Stimulated activated CD8-positive, alpha-beta memory T cell treated with anti-CD3 and anti-CD28 coated beads, Interleukin-7, amount 100 ng/mL, for 48 hours (primary cell): Measurements from ENCODE around the gene UBALD1.

Experiments used
- DNase-seq, 2 donors: peaks; one replicate each; pipeline ENCODE4 v3.0.0-alpha.2; 2020; ENCODE audit warnings: low read depth in 1 of 2; ENCODE audit errors: extremely low read depth in 1 of 2

UBALD1 gene

GRCh38 chr16:4646773-4647643, 32.3 kb upstream of the UBALD1 start:
- DNase-seq: no peak

DNA sequence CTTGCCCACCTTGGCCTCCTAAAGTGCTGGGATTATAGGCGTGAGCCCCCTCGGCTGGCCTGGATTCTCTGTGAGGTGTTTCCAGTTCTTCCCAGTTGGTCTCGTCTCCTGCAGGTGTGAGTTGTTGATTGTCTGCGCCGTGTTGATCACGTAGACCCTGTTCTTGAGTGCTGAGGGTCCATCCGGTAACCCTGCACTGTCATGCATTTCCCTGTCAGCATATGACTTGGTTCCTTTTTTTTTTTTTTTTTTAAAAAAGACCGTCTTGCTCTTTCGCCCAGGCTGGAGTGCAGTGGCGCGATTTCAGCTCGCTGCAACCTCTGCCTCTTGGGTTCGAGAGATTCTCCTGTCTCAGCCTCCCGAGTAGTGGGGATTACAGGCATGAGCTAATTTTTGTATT, 27.2 kb upstream of the UBALD1 start:
- DNase-seq: no peak

- no peak for DNase-seq
Observed at GRCh38 chr16:4641306-4641687, 26.6 kb upstream of the UBALD1 start.

DNA sequence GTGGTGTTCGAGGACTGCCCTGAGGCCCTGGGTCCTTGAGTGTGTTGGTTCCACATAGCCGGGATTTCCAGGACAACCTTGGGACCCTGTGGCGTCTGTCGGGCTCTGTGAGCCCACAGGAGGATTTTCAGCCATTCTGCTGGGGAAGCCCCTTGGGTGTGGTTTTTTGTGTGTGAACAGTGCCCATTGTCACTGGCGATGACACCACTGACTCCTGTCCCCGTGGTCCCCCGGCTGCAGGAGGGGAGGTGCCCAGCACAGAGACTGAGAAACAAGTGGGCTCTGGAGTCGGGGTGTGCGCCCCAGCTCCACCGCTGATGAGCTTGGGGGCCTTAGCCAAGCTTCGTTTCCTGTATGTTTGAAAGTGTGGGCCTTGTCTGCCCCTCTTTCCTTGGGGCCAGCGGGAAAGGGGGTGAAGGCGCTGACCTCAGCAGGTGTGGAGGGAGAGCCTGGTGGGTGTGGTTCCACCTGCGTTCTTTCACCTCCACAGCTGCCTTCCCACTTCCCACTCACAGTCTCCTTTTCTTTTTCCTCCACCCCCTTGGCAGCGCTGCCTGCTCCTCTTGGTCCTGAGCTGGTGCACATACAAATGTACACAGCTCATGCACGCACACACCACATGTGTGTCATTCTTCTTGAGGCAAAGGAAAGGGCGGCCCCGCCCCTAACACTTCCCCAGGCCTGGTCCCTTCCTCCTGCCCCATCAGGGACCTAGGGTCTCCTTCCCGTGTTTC, 26.1 kb upstream of the UBALD1 start:
- DNase-seq: no peak

- DNase-seq: no peak
Observed at GRCh38 chr16:4639899-4640509, 25.3 kb upstream of the UBALD1 start.

DNA sequence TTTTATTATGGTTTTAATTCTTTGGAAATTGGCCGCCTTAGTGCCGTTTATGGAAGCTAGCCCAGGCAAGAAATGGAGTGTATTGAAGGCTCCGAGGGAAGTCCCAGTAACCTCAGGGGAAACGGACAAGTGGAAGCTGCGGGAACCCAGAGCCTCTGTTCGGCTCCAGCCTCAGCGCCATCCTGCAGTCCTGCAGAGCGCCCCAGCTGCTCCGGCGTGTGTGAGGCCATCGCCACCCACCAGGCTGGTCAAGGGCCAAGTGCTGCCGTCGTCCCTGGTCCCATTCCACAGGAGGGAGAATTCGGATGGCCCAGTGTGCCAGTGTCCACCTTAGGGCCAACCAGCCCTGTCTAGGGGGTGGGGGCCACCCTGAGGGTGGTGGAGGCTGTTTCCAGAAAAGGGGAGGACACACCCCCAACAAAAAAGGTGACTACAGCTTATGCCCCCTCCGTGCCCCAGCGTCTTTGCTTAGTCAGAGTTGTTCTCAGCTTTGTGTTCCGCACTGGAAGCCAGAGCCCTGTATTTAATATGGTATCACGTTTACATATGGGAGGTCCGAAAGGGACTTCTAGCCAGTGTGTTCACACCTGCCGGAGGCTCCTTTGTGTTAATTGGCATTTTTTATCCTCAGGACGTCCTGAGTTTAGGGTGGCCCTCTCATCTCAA, 22.9 kb upstream of the UBALD1 start:
- DNase-seq: no peak

DNA sequence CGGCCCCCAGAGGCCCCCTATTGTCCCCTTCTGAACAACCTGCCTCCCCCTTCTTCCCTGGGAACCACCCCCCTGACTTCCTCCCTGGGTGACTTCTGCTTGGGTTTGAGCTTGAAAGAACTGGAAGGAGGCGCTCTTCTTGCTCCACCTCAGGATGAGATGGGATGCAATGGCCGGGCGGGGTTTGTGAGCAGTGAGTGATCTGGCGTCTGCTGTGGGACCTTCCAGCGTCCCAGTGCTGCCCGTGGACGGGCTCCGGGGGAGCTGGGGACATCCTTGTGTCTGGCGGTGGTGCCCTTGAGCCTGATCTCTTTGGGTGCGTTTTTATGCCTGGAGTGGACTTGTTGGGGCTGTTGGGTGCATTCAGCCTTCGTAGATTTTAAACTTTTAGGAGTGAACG, 21.5 kb upstream of the UBALD1 start:
- DNase-seq: no peak

DNA sequence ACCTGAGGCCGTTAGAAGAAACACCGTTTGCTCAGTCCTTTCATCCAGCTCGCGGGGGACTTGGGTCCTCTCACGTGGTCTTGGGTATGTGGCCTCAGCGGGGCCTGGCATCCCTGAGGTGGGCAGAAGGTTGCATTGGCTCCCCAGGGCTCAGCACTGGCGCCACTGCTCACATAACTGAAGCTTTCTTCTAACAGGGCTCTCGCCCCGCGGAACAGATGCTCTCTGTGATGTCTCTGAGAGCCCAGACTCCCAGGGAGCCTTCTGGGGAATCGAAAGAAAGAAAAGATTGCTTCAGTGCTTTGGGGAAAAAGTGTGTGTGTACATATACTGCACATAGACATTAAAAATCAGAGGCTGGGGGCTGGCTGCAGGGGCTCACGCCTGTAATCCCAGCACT, 20.1 kb upstream of the UBALD1 start:
- DNase-seq: no peak

- no peak for DNase-seq
Observed at GRCh38 chr16:4633910-4634635, 19.4 kb upstream of the UBALD1 start.

GRCh38 chr16:4631444-4631843, 16.8 kb upstream of the UBALD1 start:
- no peak for DNase-seq

- no peak for DNase-seq
Observed at GRCh38 chr16:4628283-4628682, 13.6 kb upstream of the UBALD1 start.

- no peak for DNase-seq
Observed at GRCh38 chr16:4626396-4626795, 11.7 kb upstream of the UBALD1 start.

DNA sequence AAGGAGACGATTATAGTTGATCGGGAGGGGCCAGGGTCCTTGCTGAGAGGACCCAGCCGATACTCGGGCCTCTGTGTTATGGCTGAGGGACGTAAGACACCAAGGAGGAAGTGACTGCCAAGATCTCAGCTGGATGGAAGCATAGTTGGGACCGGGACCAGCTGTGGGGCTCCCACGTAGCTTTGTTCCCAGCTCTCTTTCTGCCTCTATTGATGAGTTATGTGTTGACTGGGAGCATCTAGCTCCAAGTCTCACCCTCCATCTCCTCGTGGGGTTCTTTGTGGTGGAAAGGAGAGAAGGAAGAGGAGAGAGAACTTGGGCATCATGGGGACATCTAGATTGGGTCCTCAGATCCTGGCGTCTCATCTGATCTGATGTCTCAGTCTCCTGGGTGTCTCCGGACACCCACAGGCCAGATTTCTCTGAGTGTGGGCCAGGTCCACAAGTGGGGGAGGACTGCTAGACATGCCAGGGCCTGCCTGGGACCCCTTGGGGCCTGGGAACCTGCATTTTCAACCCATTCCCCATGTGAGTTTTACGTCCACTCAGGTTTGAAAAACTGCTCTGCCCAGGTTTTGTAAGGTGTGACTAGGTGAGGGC, 11.0 kb upstream of the UBALD1 start:
- DNase-seq: no peak

DNA sequence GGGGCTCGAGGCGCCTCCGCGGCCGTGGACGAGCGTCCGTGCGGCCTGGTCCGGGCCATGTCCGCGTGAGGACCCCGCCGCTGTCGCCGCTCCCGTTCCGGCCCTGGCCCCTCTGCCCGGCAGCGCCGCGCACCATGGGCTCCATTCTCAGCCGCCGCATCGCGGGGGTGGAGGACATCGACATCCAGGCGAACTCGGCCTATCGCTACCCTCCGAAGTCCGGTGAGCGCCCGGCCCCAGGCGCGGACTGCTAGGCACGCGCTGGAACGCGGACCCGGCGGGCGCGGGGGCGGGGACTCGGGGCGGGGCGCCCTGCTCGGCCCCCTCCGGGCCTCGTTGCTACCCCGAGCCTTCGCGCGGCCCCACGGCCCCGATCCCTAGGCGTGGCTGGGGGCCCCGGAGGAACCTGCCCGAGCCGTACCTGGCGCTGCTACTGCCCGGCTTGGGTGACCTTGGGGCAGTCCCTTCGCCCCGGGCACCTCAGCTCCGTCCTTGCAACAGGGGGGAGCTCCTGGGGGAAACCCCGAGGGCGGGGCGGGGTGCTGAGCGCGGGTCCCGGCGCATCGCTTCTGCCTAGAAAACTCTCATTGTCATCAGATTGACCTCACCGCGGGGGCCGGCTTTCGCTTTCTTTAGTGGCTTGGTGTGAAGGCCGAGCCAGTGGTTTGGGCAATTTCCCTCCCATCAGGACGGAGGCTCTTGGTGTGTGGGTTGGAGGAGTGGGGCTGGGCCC, 10.3 kb upstream of the UBALD1 start:
- peak; percentile 79 to 87 for DNase-seq

DNA sequence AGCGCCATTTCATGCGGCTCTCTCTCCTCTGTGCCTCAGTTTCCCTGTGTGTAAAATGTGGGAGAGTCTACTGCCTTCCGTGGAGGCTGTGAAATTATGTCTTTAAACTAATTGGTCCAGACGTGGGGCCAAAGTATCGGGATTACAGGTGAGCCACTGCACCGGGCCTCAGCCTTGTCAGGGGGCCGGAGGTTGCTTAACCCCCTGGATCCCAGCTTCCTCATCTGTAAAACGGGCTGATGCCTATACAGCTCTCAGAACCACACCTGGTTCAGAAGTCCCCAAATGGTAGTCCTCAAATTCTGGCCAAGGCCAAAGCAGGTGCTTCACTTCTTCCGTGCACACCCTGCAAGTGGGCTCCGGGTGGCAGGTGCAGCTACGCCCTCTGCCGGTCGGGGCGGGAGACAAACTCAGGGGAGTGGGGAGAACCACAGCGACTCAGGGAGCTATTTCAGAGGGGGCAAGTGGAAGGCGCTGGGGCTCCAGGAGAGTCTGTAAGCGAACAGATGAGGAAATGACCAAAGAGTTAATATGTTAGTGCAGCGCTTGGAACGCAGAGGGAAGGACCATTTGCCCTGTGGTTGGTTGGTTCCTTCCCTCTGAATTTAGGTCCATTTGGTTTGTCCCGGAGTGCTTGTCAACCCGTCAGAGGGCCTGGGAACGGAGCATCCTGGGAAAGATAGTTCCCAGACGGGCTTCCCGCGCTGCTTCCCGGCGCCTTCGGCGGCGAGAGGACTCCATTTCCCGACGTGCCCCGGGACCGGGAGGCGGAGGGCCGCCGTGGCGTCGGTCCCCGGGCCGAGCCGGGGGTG, 9.5 kb upstream of the UBALD1 start, which contains the start of gene MGRN1:
Gene MGRN1 (plus strand): TSS at position 812 of the 812 bp plus-strand sequence. CDS start 135 bp downstream, outside the sequence.
- DNase-seq: peak; percentile 85 to 87

DNA sequence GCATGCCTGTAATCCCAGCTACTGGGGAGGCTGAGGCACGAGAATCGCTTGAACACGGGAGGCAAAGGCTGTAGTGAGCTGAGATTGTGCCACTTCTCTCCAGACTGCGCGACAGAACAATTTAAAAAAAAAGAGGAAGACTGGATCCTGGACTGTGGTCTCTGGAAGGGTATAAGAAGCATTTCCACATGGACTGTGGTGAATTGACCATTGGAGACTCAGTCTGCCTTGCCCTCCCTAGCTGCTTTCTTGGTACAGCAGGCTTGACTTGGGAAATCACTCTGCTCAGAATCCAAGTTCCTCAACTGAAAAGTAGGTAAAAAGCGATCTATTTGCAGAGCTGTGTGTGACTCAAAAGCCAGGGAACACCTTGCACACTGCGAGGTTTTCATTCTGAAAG, 8.9 kb upstream of the UBALD1 start:
- no peak for DNase-seq

DNA sequence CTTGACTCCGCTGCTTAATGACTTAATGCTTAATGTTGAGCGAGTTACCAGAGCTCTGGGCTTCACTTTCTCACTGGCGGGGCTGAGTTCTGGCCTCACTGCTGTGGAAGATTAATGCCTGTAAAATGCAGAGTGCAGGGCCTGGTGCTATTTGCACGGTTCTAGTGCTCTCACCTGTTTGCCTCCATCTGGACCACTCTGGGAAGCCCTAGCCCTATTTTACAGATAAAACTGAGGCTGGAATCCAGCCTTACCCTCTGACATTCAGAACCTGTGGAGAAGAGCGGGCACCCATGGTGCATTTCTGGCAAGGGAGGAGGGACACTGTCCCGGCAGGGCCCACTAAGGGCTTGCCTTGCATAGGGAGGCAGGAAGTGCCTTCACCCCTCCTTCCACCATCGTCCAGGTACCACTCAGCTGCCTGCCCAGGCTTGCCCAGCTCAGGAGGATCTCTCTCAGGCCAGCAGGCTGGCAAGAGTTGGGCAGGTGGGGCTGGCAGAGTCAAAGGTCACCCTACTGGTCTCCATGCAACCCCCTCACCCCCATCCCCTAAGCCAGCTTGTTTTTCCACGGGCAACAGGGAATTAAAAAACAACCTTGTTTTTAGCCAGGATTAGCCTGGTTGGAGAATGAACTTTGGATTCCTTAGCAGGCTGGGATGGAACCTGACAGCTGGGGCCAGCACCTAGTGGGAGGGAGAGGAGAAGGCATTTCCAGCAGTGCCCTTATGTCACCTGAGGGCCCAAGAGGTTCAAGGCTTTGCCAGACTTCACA, 4.1 kb upstream of the UBALD1 start:
- no peak for DNase-seq

DNA sequence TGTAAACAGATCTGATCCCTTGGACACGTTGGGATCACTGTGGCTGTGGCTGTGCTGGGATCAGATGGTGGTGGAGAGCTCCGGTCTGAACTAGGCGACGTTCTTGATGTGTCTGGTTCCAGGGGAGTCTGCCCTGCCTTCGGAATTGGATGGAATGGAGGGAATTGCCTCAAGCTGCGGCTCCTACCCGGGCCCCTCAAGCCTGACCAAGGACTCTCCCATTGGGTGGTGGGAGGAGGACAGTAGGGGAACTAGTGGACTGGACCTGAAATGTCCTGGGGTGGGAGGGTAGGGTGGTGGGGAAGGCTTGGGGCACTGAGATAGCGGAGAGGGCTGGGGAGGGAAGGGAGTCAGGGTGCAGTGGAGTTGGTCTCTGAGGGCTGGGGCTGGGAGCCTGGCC, 3.2 kb upstream of the UBALD1 start:
- DNase-seq: no peak
